HepG2 (cell line): ENCODE results near the gene ENSA. TPM values are rescaled to one million over a fixed set of nuclear protein-coding genes. Genes with fewer than 3 reads are reported as not detected.
A peak's percentile ranks its signal among the peaks of the same experiment; 100 is the strongest.

Experiments used
- AKNA ChIP-seq: sonication (generic); formaldehyde crosslinking; IDR thresholded peaks from 2 replicates; pipeline ENCODE4 v1.4.0; 2020; ENCODE audit warnings: missing genetic modification reagents, borderline replicate concordance
- ASH2L ChIP-seq: fragments of 300-600, 200-600 bp; sonication (generic); IDR thresholded peaks from 2 replicates; pipeline ENCODE4 v1.7.0; 2017; ENCODE audit warnings: low read depth, mild to moderate bottlenecking, moderate library complexity, mixed read lengths, low read length; ENCODE audit not compliant: insufficient read length
- CEBPZ ChIP-seq: IDR thresholded peaks from 2 replicates; pipeline ENCODE4 v1.6.1; 2012; ENCODE audit warnings: low read length, improper control_type of control experiment
- CTCF ChIP-seq: sonication (generic); formaldehyde crosslinking; IDR thresholded peaks from 2 replicates; pipeline ENCODE4 v1.5.0; 2020; ENCODE audit warnings: mild to moderate bottlenecking, missing genetic modification reagents, moderate library complexity
- FOXK1 ChIP-seq: sonication (generic); formaldehyde crosslinking; IDR thresholded peaks from 2 replicates; pipeline ENCODE4 v1.4.0; 2020; ENCODE audit warnings: low read depth, missing genetic modification reagents, borderline replicate concordance
- FOXP1 ChIP-seq, 2 experiments: fragments of 450-650 bp in 1 of 2; IDR thresholded peaks; 2 replicates each; pipeline ENCODE4 v1.6.1; 2017 to 2018; ENCODE audit warnings: antibody characterized with exemption in 1 of 2
- HNRNPLL ChIP-seq: fragments of 200-400 bp; formaldehyde crosslinking; IDR thresholded peaks from 2 replicates; pipeline ENCODE4 v1.6.1; 2017; ENCODE audit warnings: mild to moderate bottlenecking, low read depth, low read length; ENCODE audit not compliant: poor library complexity, severe bottlenecking
- MAX ChIP-seq: IDR thresholded peaks from 2 replicates; pipeline ENCODE4 v1.6.1; 2012; ENCODE audit warnings: inconsistent platforms
- MIXL1 ChIP-seq: IDR thresholded peaks from 2 replicates; pipeline ENCODE4 v1.6.1; 2016
- TEAD3 ChIP-seq: optimal IDR thresholded peaks from 2 replicates; pipeline ENCODE3; 2016; ENCODE audit warnings: borderline replicate concordance
- TP53 ChIP-seq: sonication (generic); formaldehyde crosslinking; conservative IDR thresholded peaks from 2 replicates; pipeline ENCODE4 v1.4.0; 2020; ENCODE audit warnings: missing genetic modification reagents
- ZFP91 ChIP-seq: sonication (generic); formaldehyde crosslinking; IDR thresholded peaks from 2 replicates; pipeline ENCODE4 v1.9.0; 2022; ENCODE audit warnings: missing genetic modification reagents, mild to moderate bottlenecking, borderline replicate concordance
- ZNF441 ChIP-seq: sonication (generic); formaldehyde crosslinking; IDR thresholded peaks from 2 replicates; pipeline ENCODE4 v1.7.0; 2021; ENCODE audit warnings: missing genetic modification reagents, borderline replicate concordance
- ZNF558 ChIP-seq: sonication (generic); formaldehyde crosslinking; IDR thresholded peaks from 2 replicates; pipeline ENCODE4 v1.9.0; 2022; ENCODE audit warnings: mild to moderate bottlenecking, missing genetic modification reagents, borderline replicate concordance
- ZNF615 ChIP-seq: sonication (generic); formaldehyde crosslinking; IDR thresholded peaks from 2 replicates; pipeline ENCODE4 v1.5.0; 2020; ENCODE audit warnings: mild to moderate bottlenecking, missing genetic modification reagents, borderline replicate concordance
- ZNF788 ChIP-seq: sonication (generic); formaldehyde crosslinking; IDR thresholded peaks from 2 replicates; pipeline ENCODE4 v1.5.0; 2020; ENCODE audit warnings: mild to moderate bottlenecking, missing genetic modification reagents, borderline replicate concordance
- polyA plus RNA-seq, 8 experiments: library from polyadenylated mRNA; depleted of rRNA in 3 of 8; stranded (reverse) in 7 of 8; unstranded in 1 of 8; fragments of >200 nt; fragmentation: Illumina TruSeq in 4 of 8; extraction: Trizol in 4 of 8; gene quantifications; 2 replicates each; pipeline versions ENCODE4 v1.2.1 to v1.2.3, GENCODE V29; 2011 to 2016; ENCODE audit warnings: low read depth in 4 of 8, missing spikeins in 1 of 8, mixed read lengths in 1 of 8; ENCODE audit not compliant: insufficient read depth in 1 of 8
- total RNA-seq, 5 experiments: library from RNA; depleted of rRNA; stranded (reverse); fragments of >200 nt; fragmentation: Illumina TruSeq; extraction: Trizol; gene quantifications; 2 replicates each; pipeline ENCODE4 v1.2.3, GENCODE V29; 2016; ENCODE audit warnings: low read depth in 1 of 5

ENSA gene
- total and polyA plus RNA-seq, 2 of the 13 experiments (the other 11 are each of a cell fraction or from before 2014, with no cell fraction given), result 54.5 to 111 TPM

- peak; percentile 90 for TF ChIP-seq CEBPZ
- TF ChIP-seq ZNF788, result peak; percentile 62; the same call in 1 of the 2 replicates
- 0 out of 2 replicates have a peak, but pooled peaks have one; percentile 39 for TF ChIP-seq ZNF441 (CRISPR knock-in tag)
- TF ChIP-seq MIXL1 (CRISPR knock-in tag), result peak; percentile 82
- TF ChIP-seq HNRNPLL, result peak; percentile 43
- TF ChIP-seq FOXP1 (IDR thresholded peaks at IDR 0.05), result no peak
- TF ChIP-seq FOXP1 (CRISPR knock-in tag; IDR thresholded peaks at IDR 0.05), result no peak
- no peak for TF ChIP-seq TEAD3 (CRISPR knock-in tag)
- peak; percentile 72 for TF ChIP-seq ASH2L
- TF ChIP-seq AKNA, result no peak
- no peak for TF ChIP-seq TP53 (CRISPR knock-in tag)
- TF ChIP-seq MAX, result peak; percentile 77
- TF ChIP-seq CTCF (CRISPR knock-in tag), result no peak
- TF ChIP-seq ZFP91 (CRISPR knock-in tag), result peak; percentile 54; the same call in 1 of the 2 replicates
- TF ChIP-seq ZNF615 (CRISPR knock-in tag), result no peak
- peak; percentile 53; the same call in 1 of the 2 replicates for TF ChIP-seq FOXK1 (CRISPR knock-in tag)
- no peak for TF ChIP-seq ZNF558 (CRISPR knock-in tag)
These were observed at the start of gene ENSA (continued) for GRCh38 chr1:150629115-150629928.
